Superior temporal gyrus (tissue), 1 donor: Measurements from ENCODE around the gene MARS1.

Experiments
- DNase-seq: peaks from one replicate; pipeline ENCODE4 v3.0.0-alpha.2; 2016; ENCODE audit errors: extremely low spot score

The MARS1 gene

GRCh38 chr12:57473392-57473791 lies 14.5 kb upstream of the MARS1 start:
- DNase-seq = no peak

- no peak for DNase-seq
These were observed 14.0 kb upstream of the MARS1 start for GRCh38 chr12:57473886-57474285.

- DNase-seq = no peak
These were observed 13.4 kb upstream of the MARS1 start for GRCh38 chr12:57474430-57474829.

GRCh38 chr12:57474862-57475261 lies 13.0 kb upstream of the MARS1 start:
- DNase-seq = no peak

GRCh38 chr12:57475271-57476161 lies 12.4 kb upstream of the MARS1 start:
- no peak for DNase-seq

- DNase-seq = no peak
These were observed 11.5 kb upstream of the MARS1 start for GRCh38 chr12:57476162-57476992.

- no peak for DNase-seq
These were observed 10.7 kb upstream of the MARS1 start for GRCh38 chr12:57476993-57477709.

GRCh38 chr12:57477710-57478681 lies 9.9 kb upstream of the MARS1 start:
- DNase-seq = no peak

- no peak for DNase-seq
These were observed 8.9 kb upstream of the MARS1 start for GRCh38 chr12:57479043-57479375.

GRCh38 chr12:57479376-57480115 lies 8.3 kb upstream of the MARS1 start, which contains the start of gene ARHGAP9:
Gene ARHGAP9, minus strand, starts transcription at chr12:57479866. Its CDS starts 460 bp downstream, at chr12:57479406.
- no peak for DNase-seq

GRCh38 chr12:57481671-57482070 lies 6.2 kb upstream of the MARS1 start:
- no peak for DNase-seq

- DNase-seq = no peak
These were observed 4.4 kb upstream of the MARS1 start for GRCh38 chr12:57483466-57483865.

GRCh38 chr12:57485695-57486094 lies 2.2 kb upstream of the MARS1 start:
- DNase-seq = no peak

- no peak for DNase-seq
These were observed 742 bp upstream of the MARS1 start for GRCh38 chr12:57487055-57487596.

GRCh38 chr12:57488402-57489156 lies 711 bp downstream of the MARS1 start:
- no peak for DNase-seq

- no peak for DNase-seq
These were observed 1.3 kb downstream of the MARS1 start for GRCh38 chr12:57489157-57489641.

- no peak for DNase-seq
These were observed 2.3 kb downstream of the MARS1 start for GRCh38 chr12:57490126-57490525.

- no peak for DNase-seq
These were observed 3.8 kb downstream of the MARS1 start for GRCh38 chr12:57491393-57492280.
